T-helper 2 cell treated with Interferon-gamma antibody and Interleukin-4, amounts not matched to agents 5 μg/mL and 100 μg/mL, for 36 hours (primary cell): Measurements from ENCODE around the gene F10.

Experiments
- DNase-seq: peaks from one replicate; pipeline ENCODE4 v3.0.0; 2021; ENCODE audit warnings: low spot score
- H3K27ac Mint-ChIP-seq: one replicate; pipeline ENCODE4 v1.8.0; 2021; ENCODE audit warnings: mild to moderate bottlenecking, mixed read lengths
- H3K27me3 Mint-ChIP-seq: one replicate; pipeline ENCODE4 v1.8.0; 2021; ENCODE audit warnings: low read depth, mixed read lengths
- H3K36me3 Mint-ChIP-seq: one replicate; pipeline ENCODE4 v1.8.0; 2021; ENCODE audit warnings: low read depth, mixed read lengths
- H3K4me1 Mint-ChIP-seq: one replicate; pipeline ENCODE4 v1.8.0; 2021; ENCODE audit warnings: low read depth, mixed read lengths
- H3K4me3 Mint-ChIP-seq: one replicate; pipeline ENCODE4 v1.8.0; 2022; ENCODE audit warnings: mild to moderate bottlenecking, moderate library complexity, mixed read lengths
- H3K9me3 Mint-ChIP-seq: one replicate; pipeline ENCODE4 v1.8.0; 2021; ENCODE audit warnings: mixed read lengths

The F10 gene

GRCh38 chr13:113082198-113083021 is 40.2 kb upstream of the F10 start:
- Mint-ChIP-seq H3K27ac (no peak overlapping the region), H3K9me3 (no peaks in the 10 kb centered on the region), H3K4me1 (no peaks in the 10 kb centered on the region), H3K36me3 (no peaks in the 10 kb centered on the region), H3K4me3 (no peak overlapping the region), H3K27me3 (no peaks in the 10 kb centered on the region)
- no peak for DNase-seq

GRCh38 chr13:113083022-113083373 is 39.6 kb upstream of the F10 start:
- Mint-ChIP-seq H3K4me3 (no peak overlapping the region), H3K9me3 (no peaks in the 10 kb centered on the region), H3K4me1 (no peaks in the 10 kb centered on the region), H3K27me3 (no peaks in the 10 kb centered on the region), H3K36me3 (no peaks in the 10 kb centered on the region), H3K27ac (no peak overlapping the region)
- DNase-seq, result no peak

GRCh38 chr13:113083402-113084061 is 39.1 kb upstream of the F10 start:
- no peaks in the 10 kb centered on the region for H3K9me3 Mint-ChIP-seq
- no peak for DNase-seq

GRCh38 chr13:113084094-113084942 is 38.3 kb upstream of the F10 start:
- no peak overlapping the region for H3K4me3 Mint-ChIP-seq
- no peaks in the 10 kb centered on the region for H3K9me3 Mint-ChIP-seq
- H3K27ac Mint-ChIP-seq, result no peak overlapping the region
- DNase-seq, result no peak
- no peaks in the 10 kb centered on the region for H3K4me1 Mint-ChIP-seq
- no peaks in the 10 kb centered on the region for H3K36me3 Mint-ChIP-seq
- H3K27me3 Mint-ChIP-seq, result no peaks in the 10 kb centered on the region

More at GRCh38 chr13:113083402-113084061, 39.1 kb upstream of the F10 start:
- Mint-ChIP-seq H3K4me3 (no peak overlapping the region), H3K4me1 (no peaks in the 10 kb centered on the region), H3K27ac (no peak overlapping the region), H3K36me3 (no peaks in the 10 kb centered on the region), H3K27me3 (no peaks in the 10 kb centered on the region)

GRCh38 chr13:113084943-113085540 is 37.6 kb upstream of the F10 start:
- no peaks in the 10 kb centered on the region for H3K36me3 Mint-ChIP-seq

GRCh38 chr13:113086031-113086750 is 36.4 kb upstream of the F10 start:
- H3K4me3 Mint-ChIP-seq, result no peak overlapping the region
- no peaks in the 10 kb centered on the region for H3K9me3 Mint-ChIP-seq
- H3K27ac Mint-ChIP-seq, result no peak overlapping the region
- H3K4me1 Mint-ChIP-seq, result no peaks in the 10 kb centered on the region
- no peak for DNase-seq
- no peaks in the 10 kb centered on the region for H3K27me3 Mint-ChIP-seq
- no peaks in the 10 kb centered on the region for H3K36me3 Mint-ChIP-seq

More at GRCh38 chr13:113084943-113085540, 37.6 kb upstream of the F10 start:
- Mint-ChIP-seq H3K4me1 (no peaks in the 10 kb centered on the region), H3K27me3 (no peaks in the 10 kb centered on the region), H3K4me3 (no peak overlapping the region), H3K27ac (no peak overlapping the region), H3K9me3 (no peaks in the 10 kb centered on the region)
- no peak for DNase-seq

- no peaks in the 10 kb centered on the region for H3K36me3 Mint-ChIP-seq
- no peaks in the 10 kb centered on the region for H3K9me3 Mint-ChIP-seq
- no peaks in the 10 kb centered on the region for H3K27me3 Mint-ChIP-seq
- H3K4me3 Mint-ChIP-seq, result no peak overlapping the region
- H3K27ac Mint-ChIP-seq, result no peak overlapping the region
- DNase-seq, result no peak
- H3K4me1 Mint-ChIP-seq, result no peaks in the 10 kb centered on the region
Measured at GRCh38 chr13:113086991-113087922, 35.3 kb upstream of the F10 start.

- no peak for DNase-seq
- Mint-ChIP-seq H3K4me1 (no peaks in the 10 kb centered on the region), H3K9me3 (no peaks in the 10 kb centered on the region), H3K4me3 (no peak overlapping the region), H3K27ac (no peak overlapping the region), H3K27me3 (no peaks in the 10 kb centered on the region), H3K36me3 (no peaks in the 10 kb centered on the region)
Measured at GRCh38 chr13:113087923-113088690, 34.5 kb upstream of the F10 start.

GRCh38 chr13:113088691-113089020 is 33.9 kb upstream of the F10 start:
- Mint-ChIP-seq H3K27me3 (no peaks in the 10 kb centered on the region), H3K4me1 (no peaks in the 10 kb centered on the region), H3K9me3 (no peaks in the 10 kb centered on the region), H3K36me3 (no peaks in the 10 kb centered on the region), H3K27ac (no peak overlapping the region), H3K4me3 (no peak overlapping the region)
- no peak for DNase-seq

- Mint-ChIP-seq H3K36me3 (no peaks in the 10 kb centered on the region), H3K27me3 (no peaks in the 10 kb centered on the region), H3K4me3 (no peak overlapping the region), H3K4me1 (no peaks in the 10 kb centered on the region), H3K9me3 (no peaks in the 10 kb centered on the region), H3K27ac (no peak overlapping the region)
- no peak for DNase-seq
Measured at GRCh38 chr13:113089693-113090414, 32.7 kb upstream of the F10 start.

GRCh38 chr13:113090415-113090770 is 32.2 kb upstream of the F10 start:
- H3K36me3 Mint-ChIP-seq, result no peaks in the 10 kb centered on the region
- DNase-seq, result no peak
- no peak overlapping the region for H3K27ac Mint-ChIP-seq
- H3K27me3 Mint-ChIP-seq, result no peaks in the 10 kb centered on the region
- no peaks in the 10 kb centered on the region for H3K9me3 Mint-ChIP-seq
- H3K4me3 Mint-ChIP-seq, result no peak overlapping the region
- H3K4me1 Mint-ChIP-seq, result no peaks in the 10 kb centered on the region

- no peak for DNase-seq
- Mint-ChIP-seq H3K4me3 (no peak overlapping the region), H3K9me3 (no peaks in the 10 kb centered on the region), H3K4me1 (no peaks in the 10 kb centered on the region), H3K27me3 (no peaks in the 10 kb centered on the region), H3K36me3 (no peaks in the 10 kb centered on the region), H3K27ac (no peak overlapping the region)
Measured at GRCh38 chr13:113090806-113091205, 31.8 kb upstream of the F10 start.
